NCI-H128 (cell line): ENCODE data around the gene OR8G1.
"Not testable (repeated sequence)": the region's sequence is repeated elsewhere in the genome, so short reads cannot be mapped to it uniquely, and the experiment has no call there.

Experiments
- DNase-seq: peaks from one replicate; lab custom pipeline; 2025; ENCODE audit not compliant: unreplicated experiment; lab: John Stamatoyannopoulos, UW

OR8G1 gene

DNA sequence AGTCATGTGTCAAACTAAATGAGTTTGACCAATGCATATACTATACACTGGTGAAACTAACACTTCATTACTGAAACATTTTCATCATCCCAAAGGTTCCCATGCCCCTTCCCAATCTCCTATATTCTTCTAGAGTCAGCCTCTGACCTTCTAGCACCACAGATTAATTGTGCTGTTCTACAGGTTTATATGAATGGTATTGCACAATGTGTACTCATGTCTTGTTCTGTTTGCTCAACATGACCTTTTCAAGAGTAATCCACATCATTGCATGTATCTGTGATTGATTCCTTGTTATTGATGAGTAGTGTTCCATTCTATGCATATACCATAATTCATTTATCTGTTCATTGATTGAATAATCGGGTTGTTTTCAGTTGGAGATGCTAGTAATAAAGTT, 7.5 kb upstream of the OR8G1 start:
- DNase-seq: no peak

DNA sequence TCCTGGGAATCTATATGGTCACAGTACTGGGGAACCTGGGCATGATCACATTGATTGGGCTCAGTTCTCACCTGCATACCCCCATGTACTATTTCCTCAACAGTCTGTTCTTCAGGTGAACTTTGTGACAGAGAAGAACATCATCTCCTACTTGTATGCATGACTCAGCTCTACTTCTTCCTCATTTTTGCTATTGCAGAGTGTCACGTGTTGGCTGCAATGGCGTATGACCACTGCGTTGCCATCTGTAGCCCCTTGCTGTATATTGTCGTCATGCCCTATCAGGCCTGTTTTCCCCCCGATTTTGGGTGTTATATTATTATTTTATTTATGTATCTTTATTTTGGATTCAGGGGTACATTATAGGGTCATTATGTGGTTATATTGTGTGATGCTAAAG, 2.4 kb upstream of the OR8G1 start:
- DNase-seq: no peak

DNA sequence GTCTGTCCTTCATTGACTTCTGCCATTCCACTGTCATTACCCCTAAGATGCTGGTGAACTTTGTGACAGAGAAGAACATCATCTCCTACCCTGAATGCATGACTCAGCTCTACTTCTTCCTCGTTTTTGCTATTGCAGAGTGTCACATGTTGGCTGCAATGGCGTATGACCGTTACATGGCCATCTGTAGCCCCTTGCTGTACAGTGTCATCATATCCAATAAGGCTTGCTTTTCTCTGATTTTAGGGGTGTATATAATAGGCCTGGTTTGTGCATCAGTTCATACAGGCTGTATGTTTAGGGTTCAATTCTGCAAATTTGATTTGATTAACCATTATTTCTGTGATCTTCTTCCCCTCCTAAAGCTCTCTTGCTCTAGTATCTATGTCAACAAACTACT, 9.0 kb downstream of the OR8G1 start:
- not testable (repeated sequence) for DNase-seq

DNA sequence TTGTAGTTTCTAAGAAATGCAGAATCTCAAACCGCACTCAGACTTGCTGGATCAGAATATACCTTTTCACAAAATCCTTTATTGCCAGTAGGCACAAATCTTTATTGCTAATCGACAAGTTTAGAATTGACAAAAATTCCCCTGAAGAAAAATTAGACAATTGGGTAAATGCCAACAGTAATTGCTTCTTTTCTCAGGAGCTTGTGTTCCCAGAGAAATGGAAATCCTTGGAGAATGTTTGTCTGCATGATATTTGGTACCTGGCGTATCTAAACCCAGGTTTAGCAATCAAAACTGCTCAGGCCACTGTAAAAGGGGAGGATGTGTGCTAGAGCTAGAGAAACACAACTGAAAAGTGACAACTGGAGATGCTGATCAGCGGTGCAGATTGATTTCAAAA, 15.2 kb downstream of the OR8G1 start, which contains the start of gene OR8G5:
TSS of gene OR8G5 (plus strand) at position 301 of the 400 bp plus-strand sequence. CDS start 8,556 bp downstream, outside the sequence.
- no peak for DNase-seq

DNA sequence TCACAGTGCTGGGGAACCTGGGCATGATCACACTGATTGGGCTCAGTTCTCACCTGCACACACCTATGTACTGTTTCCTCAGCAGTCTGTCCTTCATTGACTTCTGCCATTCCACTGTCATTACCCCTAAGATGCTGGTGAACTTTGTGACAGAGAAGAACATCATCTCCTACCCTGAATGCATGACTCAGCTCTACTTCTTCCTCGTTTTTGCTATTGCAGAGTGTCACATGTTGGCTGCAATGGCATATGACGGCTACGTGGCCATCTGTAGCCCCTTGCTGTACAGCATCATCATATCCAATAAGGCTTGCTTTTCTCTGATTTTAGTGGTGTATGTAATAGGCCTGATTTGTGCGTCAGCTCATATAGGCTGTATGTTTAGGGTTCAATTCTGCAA, 24.1 kb downstream of the OR8G1 start:
- DNase-seq: not testable (repeated sequence)

DNA sequence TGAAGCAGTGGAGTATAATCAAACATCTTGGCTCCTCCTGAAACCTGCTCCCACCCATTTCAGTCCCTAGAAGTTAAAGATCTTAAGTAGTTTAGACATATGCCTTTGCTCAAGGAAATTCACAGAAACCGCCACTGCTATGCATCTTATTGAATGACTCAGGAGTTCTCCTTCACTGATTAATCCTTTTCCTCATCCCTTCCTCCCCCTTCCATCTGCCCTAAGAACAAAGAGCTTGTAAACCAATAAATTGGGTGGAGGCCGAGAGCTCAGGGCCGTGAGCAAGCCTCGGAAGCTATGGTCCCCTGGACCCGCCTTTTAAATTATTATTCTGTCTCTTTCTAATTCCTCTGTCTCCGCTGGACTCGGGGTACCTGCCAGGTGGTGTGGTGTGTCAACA, 30.0 kb downstream of the OR8G1 start:
- DNase-seq: not testable (repeated sequence)

DNA sequence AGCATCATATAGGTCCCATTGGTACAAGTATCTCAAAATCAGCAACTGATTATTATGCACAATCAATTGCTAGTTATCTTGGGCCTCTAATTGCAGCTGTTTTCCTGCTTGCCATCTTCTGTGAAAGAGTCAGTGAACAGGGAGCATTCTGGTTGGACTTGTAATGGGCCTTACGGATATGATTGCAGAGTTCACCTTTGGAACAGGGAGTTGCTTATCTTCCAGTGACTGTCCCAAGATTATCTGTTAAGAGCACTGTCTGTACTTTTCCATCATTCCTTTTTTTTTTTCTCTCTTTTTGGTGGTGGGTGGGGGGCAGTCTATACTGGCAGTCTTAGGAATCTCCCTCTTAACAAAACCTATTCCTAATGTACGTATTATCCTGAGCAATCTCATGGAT, 33.1 kb downstream of the OR8G1 start:
- DNase-seq: no peak

DNA sequence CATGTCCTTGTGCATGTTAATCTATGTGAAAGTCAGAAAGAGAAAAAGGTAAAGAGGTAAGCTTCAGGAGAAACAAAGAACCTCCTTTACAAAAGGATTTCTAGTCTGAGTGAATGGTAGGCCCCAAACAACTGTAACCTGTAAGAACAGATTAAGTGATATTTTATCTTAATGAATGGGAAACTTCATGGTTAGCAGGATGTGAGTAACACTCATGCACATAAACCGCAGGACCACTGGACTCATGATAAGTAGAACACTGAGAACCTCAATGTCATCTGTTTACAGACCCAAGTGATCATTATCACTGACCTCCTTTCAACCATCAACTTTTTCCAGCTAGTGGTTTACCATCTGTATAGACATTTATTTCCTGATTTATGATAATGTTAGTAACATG, 35.2 kb downstream of the OR8G1 start:
- no peak for DNase-seq

DNA sequence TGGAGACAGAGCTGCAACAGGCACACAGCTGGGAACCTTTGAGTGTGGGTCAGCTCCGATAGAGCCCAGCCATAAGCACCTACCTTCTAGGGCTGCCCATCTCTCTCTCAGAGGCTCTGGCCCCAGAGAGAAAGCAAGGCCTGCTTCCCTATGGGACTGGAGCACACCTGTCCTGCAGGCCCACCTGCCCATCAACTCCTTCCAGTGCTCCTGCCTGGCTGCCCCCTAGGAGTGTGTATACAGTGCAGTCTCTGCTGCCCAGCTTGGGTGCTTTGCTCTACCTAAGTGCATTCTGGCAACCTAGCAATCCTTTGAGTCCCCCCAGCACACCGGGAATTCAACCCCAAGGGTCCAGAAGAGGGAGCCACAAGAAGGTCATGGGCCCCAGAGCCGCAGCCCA, 36.3 kb downstream of the OR8G1 start:
- no peak for DNase-seq

DNA sequence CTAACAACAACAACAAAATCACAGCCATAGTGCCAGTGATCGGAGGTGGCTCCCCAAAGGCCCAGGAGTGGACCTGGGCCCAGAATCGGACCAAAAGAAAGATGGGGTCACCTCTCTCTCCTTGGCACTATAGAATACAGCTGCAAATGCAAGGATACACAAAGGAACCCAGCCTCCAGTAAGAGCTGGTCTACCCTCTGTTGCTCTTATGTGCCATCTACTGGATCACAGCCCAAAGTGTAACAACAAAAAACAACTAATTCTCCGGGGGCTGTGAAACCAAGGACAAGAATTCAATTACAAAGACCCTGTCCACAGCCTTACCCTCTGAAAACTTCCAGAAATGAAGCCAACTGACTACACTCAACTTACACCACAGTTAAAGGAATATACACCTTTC, 36.9 kb downstream of the OR8G1 start:
- DNase-seq: no peak

DNA sequence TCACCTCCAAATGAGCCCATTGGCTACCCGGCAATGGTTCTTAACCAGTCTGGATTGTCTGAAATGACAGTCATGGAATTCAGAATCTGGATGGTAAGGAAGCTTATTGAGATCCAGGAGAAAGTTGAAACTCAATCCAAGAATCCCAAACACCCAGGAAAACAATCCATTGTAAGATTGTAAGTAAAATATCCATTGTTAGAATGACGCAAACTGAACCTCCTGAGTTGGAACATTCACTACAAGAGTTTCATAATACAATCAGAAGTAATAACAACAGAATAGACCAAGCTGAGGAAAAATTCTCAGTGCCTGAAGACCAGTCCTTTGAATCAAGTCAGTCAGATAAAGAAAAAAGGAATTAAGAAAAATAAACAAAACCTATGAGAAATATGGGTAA, 37.4 kb downstream of the OR8G1 start:
- DNase-seq: no peak

DNA sequence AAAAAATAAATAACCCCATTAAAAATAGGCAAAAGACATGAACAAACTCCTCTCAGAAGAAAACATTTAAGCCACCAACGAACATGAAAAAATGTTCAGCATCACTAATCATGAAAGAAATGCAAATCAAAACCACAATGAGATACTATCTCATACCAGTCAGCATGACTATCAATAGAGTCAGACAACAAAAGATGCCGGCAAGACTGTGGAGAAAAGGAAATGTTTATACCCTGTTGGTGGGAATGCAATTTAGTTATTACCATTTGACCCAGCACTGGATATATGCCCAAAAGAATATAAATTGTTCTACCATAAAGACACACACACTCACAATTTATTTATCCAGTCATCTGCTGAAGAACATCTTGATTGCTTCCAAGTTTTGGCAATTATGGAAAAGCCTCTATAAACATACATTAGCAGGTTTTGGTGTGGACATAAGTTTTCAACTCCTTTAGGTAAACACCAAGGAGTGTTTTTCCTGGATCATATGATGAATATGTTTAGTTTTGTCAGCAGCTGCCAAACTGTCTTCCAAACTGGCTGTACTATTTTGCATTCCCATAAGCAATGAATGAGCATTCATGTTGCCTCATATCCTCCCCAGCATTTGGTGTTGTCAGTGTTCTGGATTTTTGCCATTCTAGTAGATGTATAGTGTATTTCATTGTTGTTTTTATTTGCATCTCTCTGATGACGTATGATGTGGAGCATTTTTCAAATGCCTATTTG, 44.9 kb downstream of the OR8G1 start:
- DNase-seq: no peak

DNA sequence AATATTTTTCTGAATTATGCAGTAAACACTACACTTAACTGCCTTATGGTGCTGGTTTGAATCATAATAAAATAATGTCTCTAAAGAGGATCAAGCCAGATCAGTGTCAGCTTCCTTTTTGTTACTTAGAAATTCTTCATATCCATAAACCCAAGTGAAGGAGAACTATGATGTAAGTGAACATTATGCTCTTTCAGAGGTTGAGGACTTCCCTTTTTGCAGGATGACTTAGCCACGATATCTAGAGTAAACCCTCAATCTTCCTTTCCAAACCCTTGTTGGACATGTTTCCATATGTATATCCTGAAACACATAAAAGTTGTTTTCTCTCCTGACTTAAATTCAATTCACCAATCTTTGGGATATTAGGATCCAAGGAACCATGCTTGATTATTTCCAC, 53.8 kb downstream of the OR8G1 start:
- no peak for DNase-seq

DNA sequence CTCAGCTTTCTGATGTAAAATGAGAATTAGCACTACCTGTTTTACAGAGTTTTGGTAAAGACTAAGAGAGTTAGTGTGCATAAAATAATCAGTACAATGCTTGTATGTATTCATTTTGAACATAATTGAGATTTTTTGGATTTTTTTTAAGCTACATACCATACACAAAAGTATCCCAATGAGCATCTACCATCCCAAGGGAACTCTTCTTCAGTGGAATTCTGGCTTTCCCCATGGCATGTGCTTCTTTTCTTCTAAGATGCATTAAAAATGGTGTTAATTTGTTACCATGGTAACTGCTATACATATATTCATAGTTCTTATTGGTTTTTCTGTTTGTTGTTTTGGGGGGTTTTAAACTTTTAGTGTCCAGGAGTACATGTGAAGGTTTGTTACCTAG, 55.1 kb downstream of the OR8G1 start:
- no peak for DNase-seq

DNA sequence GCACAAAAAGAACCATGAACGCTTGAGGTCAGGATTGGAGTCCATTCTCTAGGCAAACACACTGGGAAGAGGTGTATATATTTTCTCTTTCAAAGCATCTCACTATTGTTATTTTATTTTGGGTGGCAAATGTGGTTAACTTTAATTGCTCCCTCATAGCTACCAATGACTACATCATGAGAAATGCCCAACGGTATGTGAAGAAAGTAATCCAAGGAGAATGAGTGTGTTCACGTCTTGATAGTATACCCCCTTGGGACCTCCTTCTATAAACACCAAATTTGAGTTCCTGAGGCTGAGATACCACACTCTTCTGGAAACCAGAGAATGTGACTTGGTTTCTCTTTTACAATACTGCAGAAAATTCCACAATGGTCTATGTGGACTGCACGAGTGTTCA, 57.0 kb downstream of the OR8G1 start:
- no peak for DNase-seq

DNA sequence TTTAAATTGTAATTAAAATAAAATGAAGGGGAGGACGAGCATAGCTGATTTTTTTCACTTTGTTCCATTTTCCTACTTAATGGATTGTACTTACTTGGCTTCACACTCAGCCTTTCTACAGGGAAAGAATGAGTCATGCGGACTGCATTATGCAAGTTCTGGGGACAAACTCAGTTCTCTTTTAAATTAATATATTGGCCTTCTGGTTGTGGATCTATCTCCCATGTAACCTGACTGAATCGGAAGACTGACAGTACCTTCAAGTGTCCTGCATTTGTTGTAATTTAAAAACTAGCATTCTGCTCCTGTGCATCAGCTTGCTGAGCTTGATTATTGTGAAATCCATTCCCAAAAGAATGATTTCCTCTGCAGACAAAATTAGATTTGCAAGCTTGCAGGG, 60.7 kb downstream of the OR8G1 start:
- no peak for DNase-seq

DNA sequence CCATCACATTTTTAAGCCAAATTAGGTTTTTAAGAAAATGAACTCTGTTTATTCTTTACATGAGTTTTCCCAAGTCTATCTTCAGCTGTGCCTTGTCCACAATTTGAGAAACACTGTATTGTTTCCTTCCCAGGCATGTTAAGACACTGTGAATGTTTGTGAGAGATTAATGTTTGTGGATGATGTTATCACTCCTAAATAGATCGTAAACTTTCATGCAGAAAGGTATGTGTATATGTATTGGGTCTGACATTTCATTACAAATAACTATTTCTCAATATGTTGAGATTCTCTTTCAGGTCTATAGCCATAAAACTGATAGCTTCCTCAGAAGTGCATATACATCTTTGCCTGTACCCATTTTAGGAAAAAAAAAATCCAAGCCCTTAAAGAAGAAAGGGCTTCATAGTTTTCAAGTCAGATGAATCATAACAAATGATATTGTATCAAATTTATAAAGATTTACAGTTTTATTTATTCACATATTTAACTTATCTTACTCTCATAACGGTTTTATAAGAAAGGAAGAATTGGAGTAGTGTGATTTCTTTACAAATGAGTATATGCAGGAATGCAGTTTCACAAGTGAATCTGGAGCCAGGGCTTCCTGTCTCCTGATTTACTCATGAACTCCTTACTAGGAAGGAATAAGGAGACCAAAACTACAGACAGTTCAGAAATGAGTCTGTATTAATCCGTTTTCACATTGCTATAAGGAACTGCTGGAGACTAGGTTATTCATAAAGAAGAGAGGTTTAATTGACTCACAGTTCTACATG, 61.6 kb downstream of the OR8G1 start:
- DNase-seq: no peak
